RCC 7860 (cell line): ENCODE measurements around the gene ARGLU1.
"Not testable (repeated sequence)": the region's sequence is repeated elsewhere in the genome, so short reads cannot be mapped to it uniquely, and the experiment has no call there.

Experiments
- DNase-seq: peaks from one replicate; pipeline ENCODE4 v3.0.0-alpha.2; 2015; ENCODE audit warnings: low spot score
- FAIRE-seq: peaks from 2 replicates; lab custom pipeline; 2012; peaks lifted over from hg19 to GRCh38; lab: Jason Lieb, UNC

Gene ARGLU1

GRCh38 chr13:106567474-106568298, at the start of gene ARGLU1:
ARGLU1 (minus strand) TSS chr13:106568137; CDS start chr13:106567919, 218 bp downstream.
- DNase-seq (peak; percentile 64), FAIRE-seq (peak; percentile 83)

- DNase-seq (peak; percentile 39), FAIRE-seq (no peak)
Observed at GRCh38 chr13:106617561-106617960, 49.6 kb upstream of the ARGLU1 start.

GRCh38 chr13:106616729-106617128, 48.8 kb upstream of the ARGLU1 start:
- no peak for FAIRE-seq
- DNase-seq, result no peak

GRCh38 chr13:106614874-106615273, 46.9 kb upstream of the ARGLU1 start:
- no peak for FAIRE-seq
- DNase-seq, result no peak

GRCh38 chr13:106612688-106613087, 44.8 kb upstream of the ARGLU1 start:
- FAIRE-seq (no peak), DNase-seq (no peak)

GRCh38 chr13:106610486-106610885, 42.5 kb upstream of the ARGLU1 start:
- FAIRE-seq, result no peak

GRCh38 chr13:106609116-106609515, 41.2 kb upstream of the ARGLU1 start:
- FAIRE-seq, result no peak
- DNase-seq, result no peak

More at GRCh38 chr13:106610486-106610885, 42.5 kb upstream of the ARGLU1 start:
- peak; percentile 7 for DNase-seq

GRCh38 chr13:106603546-106603945, 35.6 kb upstream of the ARGLU1 start:
- DNase-seq, result no peak
- FAIRE-seq, result no peak

GRCh38 chr13:106602178-106602577, 34.2 kb upstream of the ARGLU1 start:
- DNase-seq, result no peak
- no peak for FAIRE-seq

GRCh38 chr13:106601489-106601888, 33.6 kb upstream of the ARGLU1 start:
- no peak for FAIRE-seq
- no peak for DNase-seq

- not testable (repeated sequence) for FAIRE-seq
Observed at GRCh38 chr13:106600798-106601135, 32.8 kb upstream of the ARGLU1 start.

GRCh38 chr13:106599875-106600797, 32.2 kb upstream of the ARGLU1 start:
- FAIRE-seq, result no peak
- DNase-seq, result no peak

More at GRCh38 chr13:106600798-106601135, 32.8 kb upstream of the ARGLU1 start:
- DNase-seq, result not testable (repeated sequence)

GRCh38 chr13:106597749-106598395, 29.9 kb upstream of the ARGLU1 start:
- DNase-seq, result no peak
- FAIRE-seq, result no peak

- DNase-seq (no peak), FAIRE-seq (no peak)
Observed at GRCh38 chr13:106597186-106597585, 29.2 kb upstream of the ARGLU1 start.

- FAIRE-seq, result no peak
- no peak for DNase-seq
Observed at GRCh38 chr13:106596275-106596937, 28.5 kb upstream of the ARGLU1 start.

GRCh38 chr13:106595625-106596024, 27.7 kb upstream of the ARGLU1 start:
- FAIRE-seq, result no peak

GRCh38 chr13:106594980-106595379, 27.0 kb upstream of the ARGLU1 start:
- no peak for DNase-seq
- FAIRE-seq, result no peak

More at GRCh38 chr13:106595625-106596024, 27.7 kb upstream of the ARGLU1 start:
- no peak for DNase-seq

GRCh38 chr13:106593132-106593531, 25.2 kb upstream of the ARGLU1 start:
- no peak for DNase-seq
- FAIRE-seq, result no peak

- no peak for DNase-seq
- no peak for FAIRE-seq
Observed at GRCh38 chr13:106591299-106591698, 23.4 kb upstream of the ARGLU1 start.

- DNase-seq, result no peak
- no peak for FAIRE-seq
Observed at GRCh38 chr13:106589716-106590115, 21.8 kb upstream of the ARGLU1 start.
